NCI-H2107 (cell line): Measurements from ENCODE around the gene C1QL1.

Source experiments
- DNase-seq: peaks from one replicate; lab custom pipeline; 2025; lab: John Stamatoyannopoulos, UW

The C1QL1 gene

GRCh38 chr17:44928950-44929720 is 39.0 kb downstream of the C1QL1 start:
- DNase-seq: no peak

GRCh38 chr17:44928136-44928535 is 40.0 kb downstream of the C1QL1 start:
- DNase-seq: no peak

GRCh38 chr17:44927696-44928095 is 40.4 kb downstream of the C1QL1 start:
- no peak for DNase-seq

- no peak for DNase-seq
These were observed 41.1 kb downstream of the C1QL1 start for GRCh38 chr17:44926821-44927525.

GRCh38 chr17:44925731-44926697 is 42.1 kb downstream of the C1QL1 start:
- no peak for DNase-seq

- DNase-seq: no peak
These were observed 44.0 kb downstream of the C1QL1 start for GRCh38 chr17:44924107-44924544.

GRCh38 chr17:44922746-44923470 is 45.2 kb downstream of the C1QL1 start:
- no peak for DNase-seq

GRCh38 chr17:44922136-44922535 is 46.0 kb downstream of the C1QL1 start:
- DNase-seq: no peak

GRCh38 chr17:44921122-44921882 is 46.8 kb downstream of the C1QL1 start:
- DNase-seq: no peak

GRCh38 chr17:44920565-44920940 is 47.5 kb downstream of the C1QL1 start:
- DNase-seq: no peak

GRCh38 chr17:44919885-44920564 is 48.1 kb downstream of the C1QL1 start:
- no peak for DNase-seq

GRCh38 chr17:44919411-44919810 is 48.7 kb downstream of the C1QL1 start:
- DNase-seq: no peak

- no peak for DNase-seq
These were observed 50.1 kb downstream of the C1QL1 start for GRCh38 chr17:44918006-44918405.

GRCh38 chr17:44917456-44917855 is 50.6 kb downstream of the C1QL1 start:
- no peak for DNase-seq

GRCh38 chr17:44916781-44917241 is 51.3 kb downstream of the C1QL1 start:
- no peak for DNase-seq

- DNase-seq: no peak
These were observed 52.0 kb downstream of the C1QL1 start for GRCh38 chr17:44915862-44916780.

GRCh38 chr17:44915321-44915726 is 52.8 kb downstream of the C1QL1 start, which contains the start of gene GFAP:
TSS of gene GFAP (minus strand) at chr17:44915500. CDS start at chr17:44915486, 14 bp downstream.
- no peak for DNase-seq

- no peak for DNase-seq
These were observed 53.3 kb downstream of the C1QL1 start for GRCh38 chr17:44914698-44915271.

GRCh38 chr17:44914148-44914547 is 54.0 kb downstream of the C1QL1 start:
- DNase-seq: no peak
